B cell (primary cell): Measurements from ENCODE around the gene HIRA. TPM values are rescaled to one million over a fixed set of nuclear protein-coding genes. Genes with fewer than 3 reads are reported as not detected.

Source experiments
- ATAC-seq: fragments of 200-7000 bp; cut with Tn5 transposase; one replicate; pipeline ENCODE4 v1.10.0; 2021; ENCODE audit warnings: low read depth, mild to moderate bottlenecking, moderate number of reproducible peaks, moderate library complexity
- CTCF ChIA-PET: fragments of 350-600 bp; sonication (Branson Sonifier 250); formaldehyde crosslinking; loops from one replicate; lab custom pipeline; 2021; ENCODE audit warnings: antibody characterized with exemption, inconsistent platforms; lab: Charles Lee
- POLR2A ChIA-PET: fragments of 350-600 bp; sonication (Branson Sonifier 250); formaldehyde crosslinking; loops from one replicate; lab custom pipeline; 2021; ENCODE audit warnings: antibody characterized with exemption; lab: Charles Lee
- DNase-seq: peaks from one replicate; pipeline ENCODE4 v3.0.0; 2013
- H2AFZ ChIP-seq: 2 replicates; pipeline ENCODE4 v1.6.1; 2012; ENCODE audit warnings: mild to moderate bottlenecking, low read depth, low read length; ENCODE audit not compliant: insufficient read depth, poor library complexity, severe bottlenecking
- H3K27ac ChIP-seq, 2 donors: 1 replicate in 1 of 2; 2 replicates in 1 of 2; pipeline ENCODE4 v1.5.1; 2012 to 2013; ENCODE audit warnings: low read length in 2 of 2, mild to moderate bottlenecking in 2 of 2, moderate library complexity in 1 of 2
- H3K27me3 ChIP-seq, 4 experiments: fragments of 200-600 bp in 1 of 4; sonication (generic) in 1 of 4; replicated peaks in 1 of 4; 1 replicate in 2 of 4; 2 replicates in 2 of 4; pipeline versions ENCODE4 v1.6.1 to v1.7.0; 2013 to 2016; ENCODE audit warnings: low read length in 3 of 4, mild to moderate bottlenecking in 2 of 4, mixed read lengths in 1 of 4, moderate library complexity in 1 of 4; ENCODE audit not compliant: insufficient read depth in 4 of 4, control insufficient read depth in 3 of 4; ENCODE audit errors: control extremely low read depth in 1 of 4
- H3K36me3 ChIP-seq, 2 experiments: replicated peaks in 1 of 2; 1 replicate in 1 of 2; 2 replicates in 1 of 2; pipeline versions ENCODE4 v1.6.1 to v1.7.1; 2013; ENCODE audit warnings: low read length in 1 of 2; ENCODE audit not compliant: insufficient read depth in 2 of 2, control insufficient read depth in 1 of 2; ENCODE audit errors: control extremely low read depth in 1 of 2, extremely low read depth in 1 of 2
- H3K4me1 ChIP-seq, 2 donors: fragments of 200-600 bp in 1 of 2; sonication (generic) in 1 of 2; 1 replicate in 1 of 2; 2 replicates in 1 of 2; pipeline versions ENCODE4 v1.5.1 to v1.6.1; 2013 to 2017; ENCODE audit warnings: low read length in 2 of 2; ENCODE audit not compliant: control insufficient read depth in 2 of 2, insufficient read depth in 2 of 2
- H3K4me2 ChIP-seq: replicated peaks from 2 replicates; pipeline ENCODE3; 2012; ENCODE audit warnings: mild to moderate bottlenecking, low read depth, low read length; ENCODE audit not compliant: poor library complexity, severe bottlenecking
- H3K4me3 ChIP-seq, 5 experiments: fragments of 200-600 bp in 1 of 5; sonication (generic) in 1 of 5; 1 replicate in 3 of 5; 2 replicates in 2 of 5; pipeline versions ENCODE4 v1.5.1 to v1.7.0; 2011 to 2016; ENCODE audit warnings: low read length in 4 of 5, mild to moderate bottlenecking in 4 of 5, low read depth in 2 of 5, control low read depth in 1 of 5, moderate library complexity in 1 of 5; ENCODE audit not compliant: insufficient read depth in 1 of 5; ENCODE audit errors: control extremely low read depth in 1 of 5, extremely low read depth in 1 of 5
- H3K79me2 ChIP-seq: fragments of 200-600 bp; sonication (generic); one replicate; pipeline ENCODE4 v1.6.0; 2016; ENCODE audit warnings: low read length; ENCODE audit not compliant: control insufficient read depth, insufficient read depth
- H3K9ac ChIP-seq: fragments of 200-600 bp; sonication (generic); 2 replicates; pipeline ENCODE4 v1.6.1; 2017; ENCODE audit warnings: mild to moderate bottlenecking, low read length, moderate library complexity
- H3K9me3 ChIP-seq, 3 donors: one replicate each; pipeline versions ENCODE4 v1.6.1 to v1.7.1; 2013; ENCODE audit warnings: low read length in 2 of 3; ENCODE audit not compliant: control insufficient read depth in 2 of 3, insufficient read depth in 1 of 3; ENCODE audit errors: control extremely low read depth in 1 of 3
- H4K20me1 ChIP-seq: 2 replicates; pipeline ENCODE4 v1.6.0; 2012; ENCODE audit warnings: mild to moderate bottlenecking, low read length; ENCODE audit not compliant: insufficient read depth, control insufficient read depth, poor library complexity, severe bottlenecking
- H3K27ac Mint-ChIP-seq: one replicate; pipeline ENCODE4 v1.8.0; 2021; ENCODE audit warnings: mixed read lengths
- H3K27me3 Mint-ChIP-seq: one replicate; pipeline ENCODE4 v1.8.0; 2021; ENCODE audit warnings: mixed read lengths
- H3K4me1 Mint-ChIP-seq: one replicate; pipeline ENCODE4 v1.8.0; 2021; ENCODE audit warnings: mixed read lengths
- H3K4me3 Mint-ChIP-seq: one replicate; pipeline ENCODE4 v1.8.0; 2021; ENCODE audit warnings: mixed read lengths
- H3K9me3 Mint-ChIP-seq: one replicate; pipeline ENCODE4 v1.8.0; 2022; ENCODE audit warnings: mixed read lengths; ENCODE audit not compliant: insufficient read depth
- EZH2 ChIP-seq: IDR thresholded peaks from 2 replicates; pipeline ENCODE4 v1.6.1; 2012; ENCODE audit warnings: borderline replicate concordance, low read depth, mild to moderate bottlenecking, moderate library complexity, low read length; ENCODE audit not compliant: insufficient read depth, poor library complexity, severe bottlenecking
- WGBS: methylation state at CpG from one replicate; pipeline ENCODE4 v1.1.5; 2013; ENCODE audit warnings: missing lambda C conversion rate; ENCODE audit not compliant: insufficient coverage; 5-methylcytosine and 5-hydroxymethylcytosine counted together
- intact Hi-C: fragments of 100-400 bp; cut with micrococcal nuclease; formaldehyde crosslinking; loops from one replicate; pipeline ENCODE4 v1.10.0; 2022
- polyA plus RNA-seq: library from polyadenylated mRNA; depleted of rRNA; stranded (reverse); fragments of >200 nt; gene quantifications from 2 replicates; pipeline ENCODE4 v1.2.3, GENCODE V29; 2012
- total RNA-seq, 2 donors: library from RNA; stranded (reverse); fragments of 120-200 nt in 1 of 2; gene quantifications; 1 replicate in 1 of 2; 2 replicates in 1 of 2; pipeline versions ENCODE4 v1.2.3 to v1.2.4, GENCODE V29; 2013 to 2022
- TF ChIP-seq, protein P1 (sequence below): fragments of 200-600 bp; IDR thresholded peaks from one replicate; pipeline ENCODE4 v1.8.0; 2022; ENCODE audit warnings: antibody characterized with exemption, mild to moderate bottlenecking

HIRA gene
- total and polyA plus RNA-seq, 2 donors (not counting 1 experiment from before 2014, with no cell fraction given) = 28.3 to 34.5 TPM

DNA sequence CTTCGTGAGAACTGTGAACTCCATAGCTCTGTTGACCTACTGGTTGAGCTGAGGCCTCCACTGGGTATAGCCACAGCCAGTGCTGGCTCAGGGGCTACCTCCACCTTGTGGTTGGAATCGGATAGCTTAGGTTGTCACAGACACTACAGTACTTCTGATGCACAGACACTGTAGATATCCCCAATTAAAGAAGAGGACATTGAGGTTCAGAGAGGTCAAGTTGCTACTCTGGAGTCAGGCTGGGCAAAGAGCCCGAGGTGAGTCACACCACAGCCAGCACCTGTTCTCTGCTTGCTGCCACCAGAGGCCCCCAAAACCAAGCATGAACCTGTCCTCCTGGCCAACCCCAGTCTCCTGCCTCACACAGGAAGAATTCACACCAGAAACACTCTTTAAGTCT lies 42.0 kb upstream of the HIRA start:
- H3K27ac ChIP-seq = no peak overlapping the region
- Mint-ChIP-seq H3K9me3 (no peaks in the 10 kb centered on the region), H3K4me3 (no peak overlapping the region), H3K27ac (no peak overlapping the region), H3K27me3 (no peaks in the 10 kb centered on the region), H3K4me1 (peaks cover 17% of the 10 kb centered on the region)
- H3K4me3 ChIP-seq = no peak overlapping the region
- no peak overlapping the region for H2AFZ ChIP-seq
- no peak overlapping the region for H3K9ac ChIP-seq
- TF ChIP-seq, protein P1, sequence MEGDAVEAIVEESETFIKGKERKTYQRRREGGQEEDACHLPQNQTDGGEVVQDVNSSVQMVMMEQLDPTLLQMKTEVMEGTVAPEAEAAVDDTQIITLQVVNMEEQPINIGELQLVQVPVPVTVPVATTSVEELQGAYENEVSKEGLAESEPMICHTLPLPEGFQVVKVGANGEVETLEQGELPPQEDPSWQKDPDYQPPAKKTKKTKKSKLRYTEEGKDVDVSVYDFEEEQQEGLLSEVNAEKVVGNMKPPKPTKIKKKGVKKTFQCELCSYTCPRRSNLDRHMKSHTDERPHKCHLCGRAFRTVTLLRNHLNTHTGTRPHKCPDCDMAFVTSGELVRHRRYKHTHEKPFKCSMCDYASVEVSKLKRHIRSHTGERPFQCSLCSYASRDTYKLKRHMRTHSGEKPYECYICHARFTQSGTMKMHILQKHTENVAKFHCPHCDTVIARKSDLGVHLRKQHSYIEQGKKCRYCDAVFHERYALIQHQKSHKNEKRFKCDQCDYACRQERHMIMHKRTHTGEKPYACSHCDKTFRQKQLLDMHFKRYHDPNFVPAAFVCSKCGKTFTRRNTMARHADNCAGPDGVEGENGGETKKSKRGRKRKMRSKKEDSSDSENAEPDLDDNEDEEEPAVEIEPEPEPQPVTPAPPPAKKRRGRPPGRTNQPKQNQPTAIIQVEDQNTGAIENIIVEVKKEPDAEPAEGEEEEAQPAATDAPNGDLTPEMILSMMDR = no peak
- TF ChIP-seq EZH2 = no peak
- 77% methylated on average over 3 of the region's 3 CpGs for WGBS
- intact Hi-C loops = no loop called here
- ATAC-seq (no peak), DNase-seq (no peak)
- H4K20me1 ChIP-seq = peaks cover 35% of the 10 kb centered on the region
- H3K27me3 ChIP-seq = no peaks in the 10 kb centered on the region
- no peaks in the 10 kb centered on the region for H3K9me3 ChIP-seq
- peaks cover 75% of the 10 kb centered on the region for H3K79me2 ChIP-seq
- ChIA-PET CTCF (interaction anchor here (1.1 to 2.4 kb wide), 4 partner anchors 156 to 294 kb away, joined by 3 to 13 read pairs (median 3); no protein-coding TSS in a partner anchor), POLR2A (no interaction called here)
- peaks cover 12 to 14% of the 10 kb centered on the region in 2 donors for H3K4me1 ChIP-seq
- H3K36me3 ChIP-seq = peaks cover 4 to 65% of the 10 kb centered on the region in 2 experiments
- no peak overlapping the region for H3K4me2 ChIP-seq

DNA sequence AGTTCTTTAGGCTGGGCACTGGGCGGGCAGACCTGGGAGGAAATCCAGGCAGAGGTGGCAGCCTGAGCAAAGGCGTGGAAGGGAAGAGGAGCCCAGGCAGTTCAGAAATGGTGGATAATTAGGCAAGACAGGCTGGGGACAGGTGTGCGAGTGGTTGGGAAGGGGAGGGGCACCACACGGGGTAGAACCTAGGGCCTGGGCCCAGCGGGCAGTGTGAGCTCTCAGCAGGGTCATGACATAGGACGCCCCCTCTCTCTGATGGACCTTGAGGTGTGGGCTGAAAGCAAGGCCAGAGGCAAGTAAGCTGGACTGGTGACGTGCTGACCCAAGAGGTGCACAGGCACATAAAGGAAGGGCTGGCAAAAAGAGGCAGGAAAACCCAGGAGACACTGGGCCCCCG lies 40.7 kb upstream of the HIRA start:
- Histone ChIP-seq H3K9me3 (no peaks in the 10 kb centered on the region), H3K4me3 (no peak overlapping the region), H3K9ac (no peak overlapping the region), H3K36me3 (peaks cover 6 to 79% of the 10 kb centered on the region in 2 experiments), H4K20me1 (peaks cover 35% of the 10 kb centered on the region), H3K4me2 (no peak overlapping the region), H2AFZ (no peak overlapping the region), H3K4me1 (peaks cover under 1 to 2% of the 10 kb centered on the region in 2 donors), H3K79me2 (peaks cover 61% of the 10 kb centered on the region), H3K27me3 (no peaks in the 10 kb centered on the region), H3K27ac (no peak overlapping the region)
- 97% methylated on average over 8 of the region's 8 CpGs for WGBS
- DNase-seq = no peak
- intact Hi-C loops = no loop called here
- H3K27ac Mint-ChIP-seq = no peak overlapping the region
- no peaks in the 10 kb centered on the region for H3K27me3 Mint-ChIP-seq
- ATAC-seq = no peak
- no peak overlapping the region for H3K4me3 Mint-ChIP-seq
- ChIA-PET CTCF (no interaction called here), POLR2A (no interaction called here)
- TF ChIP-seq, protein P1 = no peak
- TF ChIP-seq EZH2 = no peak
- H3K4me1 Mint-ChIP-seq = peaks cover 4% of the 10 kb centered on the region
- H3K9me3 Mint-ChIP-seq = no peaks in the 10 kb centered on the region
